H9 (cell line): Measurements from ENCODE around the gene GGCT. TPM values are rescaled to one million over a fixed set of nuclear protein-coding genes. Genes with fewer than 3 reads are reported as not detected.

Experiments used
- DNase-seq: peaks from one replicate; pipeline ENCODE4 v3.0.0-alpha.2; 2017
- H2AFZ ChIP-seq: one replicate; pipeline ENCODE4 v1.6.1; 2013; ENCODE audit warnings: mild to moderate bottlenecking, low read length, control low read depth, moderate library complexity
- H2AK5ac ChIP-seq: 2 replicates; pipeline ENCODE4 v1.6.1; 2013; ENCODE audit warnings: low read length, control low read depth, mixed read lengths; ENCODE audit not compliant: insufficient read length
- H2BK120ac ChIP-seq: one replicate; pipeline ENCODE4 v1.6.1; 2013; ENCODE audit warnings: low read depth, mild to moderate bottlenecking, low read length, control low read depth, inconsistent platforms; ENCODE audit not compliant: poor library complexity, severe bottlenecking
- H2BK12ac ChIP-seq: 2 replicates; pipeline ENCODE4 v1.6.1; 2013; ENCODE audit warnings: low read length, control low read depth, mixed read lengths, low read depth; ENCODE audit not compliant: insufficient read length
- H2BK15ac ChIP-seq: 2 replicates; pipeline ENCODE4 v1.6.1; 2013; ENCODE audit warnings: low read depth, low read length, control low read depth
- H2BK20ac ChIP-seq: one replicate; pipeline ENCODE4 v1.6.1; 2013; ENCODE audit warnings: low read depth, mild to moderate bottlenecking, low read length, control low read depth, inconsistent platforms; ENCODE audit not compliant: poor library complexity, severe bottlenecking
- H2BK5ac ChIP-seq: 2 replicates; pipeline ENCODE4 v1.6.1; 2013; ENCODE audit warnings: low read length, control low read depth, mixed read lengths; ENCODE audit not compliant: insufficient read length
- H3K14ac ChIP-seq: 2 replicates; pipeline ENCODE4 v1.6.1; 2013; ENCODE audit warnings: low read length, control low read depth; ENCODE audit not compliant: insufficient read depth
- H3K18ac ChIP-seq: 2 replicates; pipeline ENCODE4 v1.6.1; 2013; ENCODE audit warnings: low read depth, mild to moderate bottlenecking, mixed read lengths, low read length, control low read depth; ENCODE audit not compliant: insufficient read length
- H3K23ac ChIP-seq: 2 replicates; pipeline ENCODE4 v1.6.1; 2013; ENCODE audit warnings: low read length, control low read depth, mixed read lengths, low read depth; ENCODE audit not compliant: insufficient read length
- H3K23me2 ChIP-seq: 2 replicates; pipeline ENCODE4 v1.6.1; 2013; ENCODE audit warnings: low read depth, mild to moderate bottlenecking, mixed read lengths, low read length, control low read depth; ENCODE audit not compliant: insufficient read length, poor library complexity, severe bottlenecking
- H3K27ac ChIP-seq: 2 replicates; pipeline ENCODE4 v1.5.1; 2013; ENCODE audit warnings: low read length, control low read depth, mixed read lengths, low read depth; ENCODE audit not compliant: insufficient read length
- H3K27me3 ChIP-seq: 2 replicates; pipeline ENCODE4 v1.6.1; 2013; ENCODE audit warnings: low read length, control low read depth, inconsistent platforms; ENCODE audit not compliant: insufficient read depth
- H3K4ac ChIP-seq: 2 replicates; pipeline ENCODE4 v1.6.1; 2013; ENCODE audit warnings: low read depth, mild to moderate bottlenecking, control low read depth, inconsistent platforms, low read length, moderate library complexity
- H3K4me1 ChIP-seq: 2 replicates; pipeline ENCODE4 v1.6.1; 2013; ENCODE audit warnings: low read length, control low read depth, inconsistent platforms; ENCODE audit not compliant: insufficient read depth
- H3K4me2 ChIP-seq: 2 replicates; pipeline ENCODE4 v1.6.1; 2013; ENCODE audit warnings: low read length, control low read depth, mixed read lengths; ENCODE audit not compliant: insufficient read length, insufficient read depth
- H3K56ac ChIP-seq: 2 replicates; pipeline ENCODE4 v1.6.1; 2013; ENCODE audit warnings: low read depth, mild to moderate bottlenecking, mixed read lengths, low read length, control low read depth; ENCODE audit not compliant: insufficient read length
- H3K79me1 ChIP-seq: 2 replicates; pipeline ENCODE4 v1.6.1; 2013; ENCODE audit warnings: low read depth, mild to moderate bottlenecking, moderate library complexity, low read length, control low read depth, inconsistent platforms; ENCODE audit not compliant: insufficient read depth, poor library complexity, severe bottlenecking
- H3K79me2 ChIP-seq: 2 replicates; pipeline ENCODE4 v1.6.1; 2013; ENCODE audit warnings: low read length, control low read depth, inconsistent platforms; ENCODE audit not compliant: insufficient read depth
- H3K9ac ChIP-seq: 2 replicates; pipeline ENCODE4 v1.6.1; 2013; ENCODE audit warnings: low read length, control low read depth, mixed read lengths; ENCODE audit not compliant: insufficient read length; ENCODE audit errors: extremely low read depth
- H3K9me3 ChIP-seq: one replicate; pipeline ENCODE4 v1.6.1; 2013; ENCODE audit warnings: low read depth, low read length, inconsistent platforms; ENCODE audit not compliant: control insufficient read depth
- H3T11ph ChIP-seq: one replicate; pipeline ENCODE4 v1.6.1; 2013; ENCODE audit warnings: mild to moderate bottlenecking, low read length, control low read depth, inconsistent platforms
- H4K20me1 ChIP-seq: one replicate; pipeline ENCODE4 v1.6.1; 2013; ENCODE audit not compliant: control insufficient read depth, insufficient read length, insufficient read depth
- H4K5ac ChIP-seq: 2 replicates; pipeline ENCODE4 v1.6.1; 2013; ENCODE audit warnings: low read depth, mild to moderate bottlenecking, mixed read lengths, low read length, control low read depth; ENCODE audit not compliant: insufficient read length
- H4K8ac ChIP-seq: replicated peaks from 2 replicates; pipeline ENCODE4 v1.6.1; 2013; ENCODE audit warnings: low read length, control low read depth, mixed read lengths, low read depth; ENCODE audit not compliant: insufficient read length
- H4K91ac ChIP-seq: 2 replicates; pipeline ENCODE4 v1.6.1; 2013; ENCODE audit warnings: low read depth, mild to moderate bottlenecking, moderate library complexity, mixed read lengths, low read length, control low read depth; ENCODE audit not compliant: insufficient read length
- H3K27ac Mint-ChIP-seq, 3 experiments: 2 replicates in 2 of 3; 3 replicates in 1 of 3; pipeline ENCODE4 v1.8.0; 2020 to 2021; ENCODE audit warnings: mixed read lengths in 3 of 3, mild to moderate bottlenecking in 1 of 3, moderate library complexity in 1 of 3
- H3K27me3 Mint-ChIP-seq: 2 replicates; pipeline ENCODE4 v1.8.0; 2021; ENCODE audit warnings: low read depth, mild to moderate bottlenecking, moderate library complexity, mixed read lengths
- H3K36me3 Mint-ChIP-seq, 3 experiments: 2 replicates in 2 of 3; 3 replicates in 1 of 3; pipeline ENCODE4 v1.8.0; 2020 to 2021; ENCODE audit warnings: low read depth in 3 of 3, mixed read lengths in 3 of 3; ENCODE audit not compliant: insufficient read depth in 1 of 3
- H3K4me1 Mint-ChIP-seq, 2 experiments: 2 replicates each; pipeline ENCODE4 v1.8.0; 2020; ENCODE audit warnings: mixed read lengths in 2 of 2
- H3K4me3 Mint-ChIP-seq, 2 experiments: 2 replicates in 1 of 2; 3 replicates in 1 of 2; pipeline ENCODE4 v1.8.0; 2020 to 2021; ENCODE audit warnings: mild to moderate bottlenecking in 2 of 2, mixed read lengths in 2 of 2, moderate library complexity in 1 of 2
- H3K9me3 Mint-ChIP-seq, 2 experiments: 2 replicates in 1 of 2; 3 replicates in 1 of 2; pipeline ENCODE4 v1.8.0; 2020; ENCODE audit warnings: mild to moderate bottlenecking in 2 of 2, mixed read lengths in 2 of 2, moderate library complexity in 1 of 2
- CTCF ChIP-seq: fragments of 200-600 bp; sonication (generic); conservative IDR thresholded peaks from 3 replicates; pipeline ENCODE4 v1.8.0; 2021; ENCODE audit warnings: antibody characterized with exemption, mild to moderate bottlenecking
- WGBS: extraction: QIAGEN DNeasy Blood & Tissue Kit; methylation state at CpG from one replicate; pipeline ENCODE4 v1.1.7; 2013; ENCODE audit warnings: missing lambda C conversion rate, low lambda C conversion rate, mixed read lengths; ENCODE audit not compliant: insufficient read length; ENCODE audit errors: extremely low coverage; 5-methylcytosine and 5-hydroxymethylcytosine counted together
- total RNA-seq: library from RNA; stranded (reverse); gene quantifications from 2 replicates; pipeline ENCODE4 v1.2.1, GENCODE V29; 2021

GGCT gene
- total RNA-seq, 1 experiment from 2014 or later: 84.9 TPM

GRCh38 chr7:30448461-30449189, 56.0 kb downstream of the GGCT start:
- H2BK5ac ChIP-seq: no peak overlapping the region
- H3K27me3 Mint-ChIP-seq: peaks cover 2% of the 10 kb centered on the region; the same call in 1 of the 2 replicates
- no peak overlapping the region for H2BK12ac ChIP-seq
- no peak overlapping the region for H3K4ac ChIP-seq
- no peak for TF ChIP-seq CTCF
- H3K23me2 ChIP-seq: no peaks in the 10 kb centered on the region
- no peaks in the 10 kb centered on the region for H3K79me2 ChIP-seq
- H3K18ac ChIP-seq: no peak overlapping the region
- no peaks in the 10 kb centered on the region for H3K9me3 ChIP-seq
- no peak overlapping the region for H2AFZ ChIP-seq
- H3K27me3 ChIP-seq: no peaks in the 10 kb centered on the region
- no peak overlapping the region for H3K4me3 Mint-ChIP-seq
- H3K79me1 ChIP-seq: no peaks in the 10 kb centered on the region
- no peak overlapping the region for H3K27ac Mint-ChIP-seq
- H4K5ac ChIP-seq: no peak overlapping the region
- no peak overlapping the region for H3K56ac ChIP-seq
- no CpG with 5 or more reads among the region's 10 CpGs for WGBS
- H3T11ph ChIP-seq: no peak overlapping the region
- H3K36me3 Mint-ChIP-seq: peaks cover 2 to 14% (median 4%) of the 10 kb centered on the region in 3 experiments; a peak in 4 of 7 replicates
- peaks cover 20 to 29% of the 10 kb centered on the region in 2 experiments for H3K4me1 Mint-ChIP-seq
- no peak overlapping the region for H3K23ac ChIP-seq
- H2AK5ac ChIP-seq: no peak overlapping the region
- no peaks in the 10 kb centered on the region for H4K20me1 ChIP-seq
- H2BK120ac ChIP-seq: no peak overlapping the region
- H4K8ac ChIP-seq: no peak overlapping the region
- H3K9ac ChIP-seq: no peak overlapping the region
- no peak overlapping the region; the same call in 1 of the 2 replicates for H3K14ac ChIP-seq
- no peaks in the 10 kb centered on the region; a peak in 1 of 5 replicates for H3K9me3 Mint-ChIP-seq
- H3K27ac ChIP-seq: no peak overlapping the region
- H4K91ac ChIP-seq: no peak overlapping the region
- no peak overlapping the region for H3K4me2 ChIP-seq
- no peak for DNase-seq
- no peak overlapping the region for H2BK15ac ChIP-seq
- no peak overlapping the region for H2BK20ac ChIP-seq
- no peaks in the 10 kb centered on the region for H3K4me1 ChIP-seq
